ENCODE results near the gene GREM1.

The GREM1 gene

DNA sequence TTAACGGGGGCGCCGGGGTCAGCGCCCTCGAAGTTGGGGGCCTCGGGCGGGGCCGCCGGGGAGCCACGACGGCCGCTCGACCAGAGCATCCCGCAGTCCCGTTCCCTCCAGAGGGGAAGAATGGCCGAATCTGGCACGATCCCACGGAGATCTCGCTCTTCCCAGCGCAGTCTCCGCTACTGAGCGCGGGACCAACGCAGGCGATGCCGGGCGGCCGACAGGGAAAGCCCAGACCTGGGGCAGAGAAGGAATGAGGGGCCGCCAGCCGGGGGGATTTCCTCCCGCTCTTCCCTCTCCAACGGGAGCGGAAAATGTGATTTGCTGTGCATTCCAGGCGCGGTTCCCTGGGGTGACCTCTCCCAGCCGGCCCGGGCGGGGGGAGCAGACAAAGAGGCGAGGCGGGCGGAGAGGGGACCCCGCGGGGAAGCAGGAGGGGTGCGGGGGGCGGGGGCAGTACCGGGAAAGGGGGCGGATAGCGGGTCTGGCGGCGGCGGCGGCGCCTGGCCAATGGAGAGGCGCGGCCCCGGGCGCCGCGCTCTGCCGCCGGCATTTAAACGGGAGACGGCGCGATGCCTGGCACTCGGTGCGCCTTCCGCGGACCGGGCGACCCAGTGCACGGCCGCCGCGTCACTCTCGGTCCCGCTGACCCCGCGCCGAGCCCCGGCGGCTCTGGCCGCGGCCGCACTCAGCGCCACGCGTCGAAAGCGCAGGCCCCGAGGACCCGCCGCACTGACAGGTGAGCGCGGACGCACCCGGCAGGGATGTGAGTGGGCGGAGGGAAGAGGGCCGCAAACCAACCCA is at the start of gene GREM1:
GREM1 (plus strand) TSS at position 579 of the 801 bp plus-strand sequence. CDS start 12,687 bp downstream, outside the sequence.
- no peak for DNase-seq

DNA sequence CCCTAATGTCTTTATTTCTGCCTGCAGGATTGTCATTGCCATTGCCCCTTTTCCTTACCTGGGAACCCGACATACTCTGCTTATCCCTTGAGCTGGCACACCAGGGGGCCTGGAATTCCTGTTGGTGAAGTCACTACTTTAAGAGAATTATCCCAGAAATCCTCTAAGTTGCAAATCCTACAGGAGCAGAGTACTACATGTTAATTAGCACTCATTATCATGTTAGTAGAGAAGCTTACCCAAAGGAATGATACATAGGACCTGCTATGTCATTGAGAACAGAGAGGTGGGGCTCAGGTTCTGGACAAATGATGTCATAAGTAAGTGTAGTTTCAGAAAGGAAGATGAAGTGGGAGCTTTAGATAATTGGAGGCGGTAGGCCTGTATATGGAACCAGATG is 48.9 kb upstream of the GREM1 start:
- DNase-seq: no peak

DNA sequence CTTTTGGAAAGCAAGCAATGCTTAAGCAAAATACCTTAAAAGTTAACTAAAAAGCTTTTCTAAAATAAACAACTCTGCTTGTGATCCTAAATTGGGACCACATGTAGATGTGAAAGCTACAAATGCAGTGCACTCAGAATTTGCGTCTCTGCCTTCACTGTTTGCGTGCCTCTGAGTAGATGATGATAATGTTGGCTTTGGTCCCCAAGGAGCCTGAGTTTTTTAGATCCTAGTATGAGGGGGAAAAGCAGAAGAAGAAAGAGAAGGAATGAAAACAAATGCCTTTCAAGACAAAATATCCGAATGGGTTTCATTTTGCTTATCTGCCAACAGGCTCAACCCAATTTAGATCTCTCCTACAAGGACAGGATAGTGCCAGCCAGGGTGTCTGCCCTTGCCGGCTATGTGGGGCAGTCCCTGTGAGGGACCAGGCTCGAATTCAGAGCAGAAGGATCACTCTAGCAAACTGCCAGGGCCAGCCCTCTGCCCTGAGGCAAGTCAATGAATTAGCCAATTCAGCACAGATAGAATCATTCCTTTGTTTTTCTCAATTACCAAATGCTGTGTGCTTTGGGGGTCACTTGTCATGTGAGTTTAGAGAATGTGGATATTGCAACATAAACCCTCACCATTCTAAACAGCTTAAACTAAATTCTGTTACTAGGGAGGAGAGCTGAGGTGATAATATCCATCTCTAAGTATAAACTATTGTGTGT is 47.8 kb upstream of the GREM1 start:
- DNase-seq: no peak

DNA sequence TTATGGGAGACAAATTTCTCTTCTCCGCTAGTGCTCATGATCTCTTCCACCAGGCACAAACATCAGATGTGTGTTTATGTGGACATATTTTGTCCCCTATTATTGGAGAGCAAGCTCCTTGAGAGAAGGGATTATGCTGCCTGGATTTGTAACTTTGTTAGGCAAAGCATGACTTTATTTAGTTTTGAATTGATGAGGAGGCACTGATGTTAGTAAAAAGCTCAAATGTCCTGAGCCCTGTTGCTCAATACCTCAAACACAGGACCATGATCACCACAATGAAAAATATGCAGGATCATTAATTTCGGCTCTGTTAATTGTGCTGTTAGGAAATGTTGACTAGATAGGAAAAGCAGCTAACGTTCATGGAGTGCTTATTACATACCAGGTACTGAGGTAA is 47.2 kb upstream of the GREM1 start:
- no peak for DNase-seq

DNA sequence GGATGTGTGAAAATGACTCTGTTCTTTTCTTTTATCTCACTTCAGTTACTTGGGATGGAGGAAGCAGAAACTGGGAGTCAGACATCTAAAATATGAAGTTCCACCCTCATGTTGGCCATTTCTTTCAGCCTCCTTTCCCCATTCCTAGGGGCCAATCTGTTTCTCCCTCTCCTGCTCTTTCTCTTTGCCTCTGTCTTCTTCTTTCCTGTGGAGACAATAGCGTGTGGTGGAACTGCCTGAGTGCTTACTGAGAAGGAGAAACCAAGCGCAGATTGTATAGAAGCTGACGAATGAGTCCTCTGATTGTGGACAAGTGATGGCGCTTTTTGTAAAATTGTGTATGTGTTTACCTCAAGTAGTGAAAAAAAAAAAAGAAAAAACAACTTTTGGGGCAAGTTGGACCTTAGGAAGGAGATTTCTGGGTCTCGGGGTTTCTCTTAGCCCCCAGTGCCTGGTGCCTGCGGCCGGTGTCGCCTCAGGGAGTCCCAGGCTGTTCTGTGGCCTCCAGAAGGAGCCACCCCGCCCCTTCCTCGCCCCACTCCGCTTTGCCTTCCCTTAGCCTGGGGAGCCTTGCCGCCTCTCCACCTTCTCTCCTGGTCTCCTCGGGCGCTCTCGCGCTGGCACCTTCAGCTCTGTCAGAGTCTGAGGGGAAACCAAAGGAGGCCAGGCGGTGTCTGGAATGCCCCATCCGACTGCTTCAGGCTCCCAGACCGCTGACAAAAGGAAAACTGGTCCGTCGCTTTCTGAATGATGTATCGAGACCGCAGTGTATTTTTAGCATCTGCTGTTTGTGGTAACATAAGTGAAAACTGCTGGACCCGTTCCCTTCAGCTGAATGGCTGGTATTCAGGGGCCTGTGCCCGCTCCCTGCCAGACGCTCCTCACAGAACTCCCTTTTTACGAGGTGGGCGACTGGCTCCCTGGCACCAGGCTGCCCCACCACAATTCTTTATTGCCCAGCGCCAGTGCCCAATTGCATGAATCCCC is 46.2 kb upstream of the GREM1 start:
- no peak for DNase-seq

DNA sequence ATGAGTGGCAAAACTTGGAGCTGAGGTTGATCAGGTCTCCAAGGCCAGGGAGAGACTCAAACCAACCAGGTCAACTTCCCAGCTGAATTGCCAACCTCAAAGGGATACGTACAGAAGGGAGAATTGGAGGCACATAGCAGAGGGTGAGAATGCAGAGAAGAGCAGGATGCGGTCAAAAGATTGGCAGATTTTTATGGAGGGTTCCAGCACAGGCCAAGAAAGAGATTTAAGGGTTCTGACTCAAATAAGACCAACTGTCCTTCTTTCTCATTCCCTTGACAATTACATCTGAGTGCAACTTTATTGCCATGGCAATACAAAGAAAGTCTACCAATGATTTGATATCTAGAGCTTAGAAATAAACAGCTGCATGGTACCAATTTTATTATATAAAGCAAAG is 43.1 kb upstream of the GREM1 start:
- no peak for DNase-seq

DNA sequence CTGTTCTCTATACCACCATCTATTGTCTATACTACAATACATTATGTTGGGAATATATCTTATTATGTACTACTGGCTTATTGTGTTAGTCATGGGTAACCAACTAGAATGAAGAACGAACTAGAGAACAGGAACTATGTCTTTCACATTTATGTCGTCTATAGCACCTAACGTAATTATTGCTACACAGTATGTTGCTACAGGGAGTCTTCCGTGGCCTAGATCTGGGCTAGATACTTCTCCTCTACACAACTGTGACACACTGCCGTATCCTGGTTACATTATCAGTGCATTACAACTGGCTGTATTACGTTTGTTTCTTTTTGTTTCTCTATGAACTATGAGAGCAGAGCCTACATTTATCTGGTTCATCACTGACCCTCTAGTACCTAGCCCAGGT is 42.3 kb upstream of the GREM1 start:
- DNase-seq: no peak

DNA sequence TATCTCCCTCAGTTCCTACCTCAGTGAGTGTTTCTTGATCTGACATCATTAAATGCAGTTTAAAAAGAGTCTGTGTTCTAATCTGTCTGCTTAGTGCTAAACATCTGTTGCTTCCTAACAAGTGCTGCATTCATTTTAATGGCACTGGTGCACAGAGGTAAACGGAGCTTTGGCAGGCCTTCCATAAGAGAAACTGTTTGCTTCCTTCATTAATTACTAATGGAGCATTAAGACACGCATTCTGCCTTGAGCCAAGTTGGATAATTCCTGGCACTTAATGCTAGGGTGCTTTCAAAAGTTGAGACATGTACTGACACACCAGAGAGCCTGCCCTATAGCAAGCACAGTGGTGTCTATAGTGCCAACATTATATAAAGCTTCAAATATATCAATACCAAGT is 41.6 kb upstream of the GREM1 start:
- DNase-seq: no peak

DNA sequence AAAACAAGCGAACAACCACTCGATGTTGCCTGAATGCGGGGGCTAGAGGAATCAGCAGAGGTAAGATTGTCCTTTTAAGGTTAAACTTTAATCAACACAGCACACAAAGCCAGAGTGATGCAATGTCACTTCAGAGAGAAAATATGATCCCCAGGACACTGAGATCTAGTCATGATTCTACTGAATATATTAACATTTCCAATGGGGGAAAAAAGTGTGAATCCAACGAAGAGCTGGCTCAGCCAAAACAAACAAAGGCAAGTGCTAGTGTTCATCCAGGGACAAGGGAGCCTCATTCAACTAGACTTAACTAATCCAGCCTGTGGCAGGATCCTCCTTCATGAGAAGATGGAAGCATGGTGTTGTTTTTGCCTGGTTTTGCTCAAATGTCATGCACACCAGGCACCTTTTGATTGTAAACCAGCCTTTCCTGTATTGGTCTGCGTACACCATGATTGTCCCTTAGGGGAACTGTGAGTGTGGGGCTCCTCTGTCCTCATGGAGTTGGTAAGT is 40.5 kb upstream of the GREM1 start:
- DNase-seq: no peak

DNA sequence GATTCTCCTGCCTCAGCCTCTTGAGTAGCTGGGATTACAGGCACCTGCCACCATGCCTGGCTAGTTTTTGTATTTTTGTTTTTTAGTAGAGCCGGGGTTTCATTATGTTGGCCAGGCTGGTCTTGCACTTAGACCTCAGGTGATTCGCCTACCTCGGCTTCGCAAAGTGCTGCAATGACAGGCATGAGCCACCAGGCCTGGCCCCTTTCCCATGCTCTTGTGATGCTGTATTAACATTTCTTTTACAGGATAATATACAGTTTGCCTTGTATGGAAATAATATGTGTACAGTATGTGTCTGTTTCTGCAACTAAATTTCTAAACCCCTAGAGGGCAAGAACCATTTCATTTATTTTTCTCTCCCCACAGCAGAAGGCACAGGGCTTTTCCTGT is 38.5 kb upstream of the GREM1 start:
- DNase-seq: no peak

DNA sequence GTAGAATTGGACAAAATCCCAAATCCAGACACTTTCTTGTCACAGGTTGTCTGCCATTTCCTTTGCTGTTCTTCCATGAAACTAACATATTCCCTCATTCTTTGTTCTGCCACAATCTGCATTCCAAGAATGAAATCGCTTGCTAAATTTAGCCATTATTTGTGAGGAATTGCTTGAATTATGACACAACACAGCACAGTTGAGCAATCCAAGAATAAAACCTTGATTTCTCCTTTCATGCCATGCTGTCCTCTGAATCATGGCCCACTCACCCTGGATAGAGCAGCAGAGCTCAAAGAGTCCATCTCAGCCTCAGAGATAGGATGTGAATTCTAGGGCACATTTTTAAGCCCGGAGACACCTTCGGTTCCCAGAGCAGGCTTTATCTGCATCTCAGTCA is 35.2 kb upstream of the GREM1 start:
- no peak for DNase-seq

DNA sequence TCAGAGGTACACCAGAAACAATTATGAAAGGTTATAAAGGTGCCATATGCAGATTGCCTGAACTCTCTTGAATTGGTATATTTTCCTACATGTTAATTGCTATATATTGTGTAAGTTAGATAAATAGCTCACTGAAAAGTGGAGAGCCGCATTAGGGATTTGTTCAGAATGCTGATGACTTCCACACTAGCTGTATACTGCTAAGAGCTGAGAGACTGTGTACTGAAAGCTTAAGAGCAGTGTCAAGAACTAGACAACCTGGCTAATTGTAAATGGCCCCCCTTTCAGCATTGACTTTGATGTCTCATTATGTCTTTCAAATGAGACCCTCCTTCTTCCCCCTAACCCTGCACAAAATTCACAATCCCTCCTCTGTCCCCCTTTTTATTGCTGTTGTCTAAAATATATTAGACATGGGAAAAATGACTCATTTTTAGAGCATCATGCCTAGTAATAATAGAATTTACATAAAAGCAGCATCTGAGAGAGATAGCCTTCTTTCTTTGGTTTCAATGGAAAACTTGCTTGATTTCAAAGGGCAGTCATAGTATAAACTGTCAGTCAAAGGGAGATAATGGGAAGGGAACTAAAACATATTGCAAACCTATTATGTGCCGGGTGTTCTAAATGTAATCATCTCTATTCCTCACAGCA is 34.7 kb upstream of the GREM1 start:
- DNase-seq: no peak

DNA sequence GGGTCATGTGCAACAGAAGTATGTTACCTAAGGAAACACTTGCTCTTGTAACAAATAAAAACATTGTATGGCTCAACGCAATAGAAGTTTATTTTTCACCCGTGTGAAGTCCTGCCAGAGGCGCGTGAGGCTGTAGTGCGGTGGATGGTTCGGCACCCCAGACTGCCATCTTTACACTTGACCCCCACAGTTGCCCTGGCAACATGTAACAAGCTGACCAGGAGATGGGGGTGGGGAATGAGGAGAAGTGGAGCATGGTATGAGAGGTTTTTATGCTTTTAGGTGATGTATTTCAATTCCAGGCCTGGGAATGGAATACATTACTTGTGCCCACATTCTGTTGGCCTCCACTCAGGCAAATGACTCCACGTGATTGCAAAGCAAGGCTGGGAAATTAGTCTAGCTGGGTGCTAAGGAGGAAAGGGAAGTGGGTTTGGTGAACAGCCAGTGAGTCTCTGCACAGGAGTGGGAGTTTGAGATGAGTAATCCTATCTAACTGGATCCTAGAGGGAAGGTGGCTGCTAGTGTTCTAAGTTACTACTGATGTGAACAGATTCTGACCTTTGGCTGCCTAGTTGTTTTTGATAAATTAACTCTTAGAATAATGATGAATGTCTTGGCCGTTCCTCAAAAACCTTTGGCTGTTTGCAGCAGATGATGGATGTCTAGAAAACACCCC is 33.8 kb upstream of the GREM1 start:
- no peak for DNase-seq

DNA sequence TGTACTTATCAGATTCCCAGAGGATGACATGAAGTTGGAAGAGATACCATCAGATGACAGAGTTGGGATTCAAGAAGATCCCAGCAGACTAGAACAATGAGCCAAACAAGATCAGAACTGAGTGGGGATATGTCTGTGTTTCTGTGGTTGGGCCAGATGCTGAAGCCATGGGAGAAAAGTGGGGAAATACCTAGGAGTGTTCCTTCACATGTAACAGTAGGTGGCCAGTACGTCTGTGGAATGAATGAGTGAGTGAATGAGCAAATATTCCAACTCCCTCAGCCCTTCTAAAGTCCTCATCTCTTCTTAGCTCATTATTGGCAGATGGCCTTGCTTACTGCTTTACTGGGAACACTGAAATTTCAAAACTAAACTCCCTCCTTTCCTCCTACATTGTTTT is 32.2 kb upstream of the GREM1 start:
- DNase-seq: no peak

DNA sequence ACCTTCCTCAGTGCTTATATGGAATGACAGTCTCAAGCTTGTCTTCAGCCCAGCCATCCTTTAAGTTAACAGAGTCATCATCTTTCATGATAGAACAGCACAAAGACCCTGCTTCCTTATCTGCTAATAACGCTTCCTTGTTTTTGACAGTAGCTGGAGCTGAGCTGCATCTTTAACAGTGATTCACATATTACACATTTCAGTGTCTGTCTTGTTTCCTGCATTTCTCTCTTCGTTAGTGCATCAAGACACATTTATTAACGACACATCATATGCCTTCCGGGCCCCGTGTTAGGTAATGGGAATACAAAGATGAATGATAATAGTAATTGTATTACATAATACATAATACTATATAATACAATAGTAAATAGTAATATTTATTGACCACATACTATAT is 30.2 kb upstream of the GREM1 start:
- no peak for DNase-seq

DNA sequence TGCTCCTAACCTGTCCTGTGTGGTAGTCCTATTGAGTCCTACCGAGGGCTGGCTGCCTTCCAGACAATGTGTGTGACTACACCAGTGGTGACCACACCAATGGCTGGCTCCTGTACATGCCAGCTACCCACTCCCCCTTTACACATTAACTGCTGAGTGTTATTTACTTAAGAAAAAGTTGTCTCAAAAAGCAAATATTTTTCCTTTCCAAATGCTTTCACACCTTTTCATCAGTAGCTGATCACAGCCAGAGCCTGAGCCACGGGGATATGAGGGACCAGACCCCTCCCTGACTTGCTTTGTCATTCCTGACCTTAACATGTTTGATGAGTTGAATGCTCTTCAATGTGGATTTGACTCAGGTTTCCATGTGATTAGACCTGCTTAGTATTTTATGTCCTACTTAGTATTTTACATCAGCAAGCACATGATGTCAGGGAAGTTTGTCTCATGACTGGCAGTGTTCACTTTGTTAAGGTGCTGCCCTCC is 29.6 kb upstream of the GREM1 start:
- DNase-seq: no peak

DNA sequence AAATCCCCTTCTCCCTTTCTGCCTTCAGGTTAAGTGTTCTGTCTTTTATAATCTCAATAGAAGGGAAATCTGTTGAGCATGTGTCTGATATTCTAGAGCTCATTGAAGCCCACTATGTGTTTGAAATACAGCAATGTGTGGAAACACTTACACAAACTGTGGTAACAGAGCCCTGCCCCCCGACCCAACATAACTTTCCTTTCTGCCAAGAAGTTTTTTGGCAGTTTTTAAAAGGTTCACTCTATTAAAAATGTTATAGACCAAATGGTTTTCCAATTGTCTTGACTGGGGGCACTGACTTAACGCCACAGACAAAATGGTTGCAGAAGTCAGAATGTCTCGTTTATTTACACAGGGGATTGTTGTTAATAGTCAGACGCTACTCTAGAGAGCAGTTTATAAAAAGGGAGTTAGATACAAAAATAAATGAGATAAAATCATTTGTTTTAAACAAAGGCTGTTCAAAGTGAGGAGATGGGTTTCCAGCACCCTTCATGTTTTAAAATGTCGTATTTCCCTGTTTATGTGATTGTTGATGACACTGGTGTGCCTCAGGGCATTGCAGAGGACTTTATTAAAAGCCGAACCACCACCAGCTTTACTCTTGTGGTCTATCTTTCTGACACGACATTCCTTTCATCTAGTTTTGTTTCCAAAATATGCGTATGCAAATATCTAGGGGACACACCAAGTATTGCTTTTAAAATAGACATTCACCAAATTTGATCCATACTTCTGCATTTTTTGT is 26.7 kb upstream of the GREM1 start:
- DNase-seq: no peak

DNA sequence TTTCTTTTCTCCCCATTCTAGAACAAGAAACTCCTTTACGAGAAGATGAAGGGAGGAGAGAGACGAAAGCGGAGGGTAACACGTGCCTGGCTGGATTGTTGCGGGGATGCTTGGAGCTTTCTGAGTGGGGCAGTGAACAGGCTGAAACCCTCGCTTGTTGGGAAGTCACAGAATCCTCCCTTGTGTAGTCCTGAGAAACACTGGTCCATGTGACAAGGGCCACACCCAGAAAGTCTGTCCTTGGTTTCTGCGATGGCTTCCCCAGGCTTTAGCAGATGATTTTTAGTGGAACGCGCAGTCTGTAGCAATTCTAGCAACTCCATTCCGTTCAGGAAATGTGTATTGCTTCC is 26.1 kb upstream of the GREM1 start:
- no peak for DNase-seq

DNA sequence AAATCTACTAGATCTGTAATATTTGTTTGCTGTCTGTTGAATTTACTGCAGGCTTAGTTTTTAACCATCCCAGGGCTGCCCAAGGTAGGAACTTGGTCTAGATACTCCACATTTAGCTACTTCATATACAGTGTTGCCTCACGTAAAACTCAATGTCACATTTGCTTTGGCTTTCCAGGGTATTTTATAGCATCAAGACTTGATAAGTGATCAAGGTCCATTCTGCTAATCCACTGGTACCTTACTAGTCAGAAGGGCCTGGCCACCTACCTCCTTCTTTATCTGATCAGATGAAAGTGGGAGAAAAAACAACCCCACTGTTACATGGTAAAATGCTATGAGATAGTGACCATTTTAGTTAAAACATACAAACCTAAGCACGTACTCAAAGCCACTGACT is 25.5 kb upstream of the GREM1 start:
- DNase-seq: no peak

DNA sequence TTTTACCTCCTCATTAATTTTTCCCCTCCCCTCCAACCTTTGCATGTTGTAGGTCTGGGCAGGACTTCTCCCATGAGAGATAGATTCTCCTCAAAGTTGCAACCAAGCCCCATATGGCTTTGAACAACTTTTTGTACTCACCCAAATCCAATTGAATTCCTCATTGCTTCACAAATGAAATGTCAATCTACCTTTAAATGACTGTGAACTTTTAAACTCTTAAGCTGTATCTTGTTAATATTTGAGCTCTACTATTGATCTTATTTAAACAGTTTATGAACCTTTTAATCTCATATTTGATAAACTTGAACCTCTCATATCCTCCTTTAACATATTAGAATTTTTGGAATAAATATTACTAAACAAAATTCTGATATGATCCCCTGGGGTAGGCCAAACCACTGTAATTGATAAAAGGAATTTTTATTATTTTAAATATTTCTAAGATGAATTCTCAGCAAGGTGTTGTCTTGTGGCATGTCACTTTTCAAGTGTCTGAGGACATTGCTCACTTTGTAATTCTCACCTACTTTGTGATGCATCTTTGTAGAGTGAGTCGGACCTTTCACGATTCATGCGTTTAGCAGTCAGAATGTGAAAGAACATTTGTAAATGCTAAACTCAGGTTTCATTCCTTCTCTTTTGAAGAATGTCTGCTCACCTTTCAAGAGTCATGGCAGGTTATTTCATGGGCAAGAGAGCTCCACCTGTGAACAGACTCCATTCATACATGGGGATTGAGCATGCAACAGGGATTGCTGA is 23.4 kb upstream of the GREM1 start:
- no peak for DNase-seq

Data from DMS 273 treated with DMSO at 0.1 percent for 48 hours (cell line).